PFSK-1 (cell line): Measurements from ENCODE around the gene DYRK3.

Source experiments
- POLR2AphosphoS5 ChIP-seq: IDR thresholded peaks from 2 replicates; pipeline ENCODE4 v1.6.1; 2012; ENCODE audit warnings: low read depth, mild to moderate bottlenecking, control low read depth, low read length, moderate library complexity
- REST ChIP-seq, 2 experiments: IDR thresholded peaks; 2 replicates each; pipeline versions ENCODE4 v1.6.1 to v1.8.0; 2011 to 2012; ENCODE audit warnings: low read depth in 2 of 2, low read length in 2 of 2, control low read depth in 1 of 2, inconsistent platforms in 1 of 2, mild to moderate bottlenecking in 1 of 2, moderate library complexity in 1 of 2; ENCODE audit not compliant: insufficient read depth in 1 of 2
- SIN3A ChIP-seq: IDR thresholded peaks from 2 replicates; pipeline ENCODE4 v1.6.1; 2012; ENCODE audit warnings: mild to moderate bottlenecking, low read length, moderate library complexity, borderline replicate concordance; ENCODE audit not compliant: insufficient read depth
- TAF1 ChIP-seq: IDR thresholded peaks from 2 replicates; pipeline ENCODE4 v1.6.1; 2012; ENCODE audit warnings: low read length, control low read depth, borderline replicate concordance; ENCODE audit not compliant: insufficient read depth

- TF ChIP-seq TAF1 (no peak), POLR2AphosphoS5 (no peak), SIN3A (no peak), REST (IDR thresholded peaks at IDR 0.05; ENCODE audit: insufficient read depth in 1 of 2, low read depth in 2 of 2, low read length in 2 of 2) (no peak)
Observed at GRCh38 chr1:206590025-206590758, 45.1 kb upstream of the DYRK3 start.
